Testis (tissue), 3 donors: ENCODE data around the gene REEP2. TPM values are rescaled to one million over a fixed set of nuclear protein-coding genes. Genes with fewer than 3 reads are reported as not detected.

Source experiments
- DNase-seq: peaks from one replicate; pipeline ENCODE4 v3.0.0-alpha.2; 2019
- H3K27ac ChIP-seq, 2 donors: fragments of 200-600 bp; sonication (generic); one replicate each; pipeline ENCODE4 v1.5.1; 2019
- H3K27me3 ChIP-seq: fragments of 200-600 bp; sonication (generic); one replicate; pipeline ENCODE4 v1.5.1; 2019
- H3K36me3 ChIP-seq: fragments of 200-600 bp; sonication (generic); one replicate; pipeline ENCODE4 v1.5.1; 2017; ENCODE audit warnings: low read depth; ENCODE audit errors: missing control alignments
- H3K4me1 ChIP-seq: fragments of 200-600 bp; sonication (generic); one replicate; pipeline ENCODE4 v1.5.1; 2019
- H3K4me3 ChIP-seq, 2 donors: fragments of 200-600 bp; sonication (generic); one replicate each; pipeline ENCODE4 v1.5.1; 2017 to 2019
- H3K9me3 ChIP-seq: fragments of 200-600 bp; sonication (generic); one replicate; pipeline ENCODE4 v1.5.1; 2017
- CTCF ChIP-seq, 3 experiments: fragments of 450-650 bp in 2 of 3; fragments of 200-600 bp in 1 of 3; sonication (generic) in 1 of 3; IDR thresholded peaks; one replicate each; pipeline ENCODE4 v1.5.1; 2016 to 2019; ENCODE audit warnings: antibody characterized with exemption in 3 of 3, mild to moderate bottlenecking in 2 of 3, moderate library complexity in 1 of 3
- POLR2A ChIP-seq: fragments of 450-650 bp; IDR thresholded peaks from one replicate; pipeline ENCODE4 v1.6.1; 2017; ENCODE audit warnings: antibody characterized with exemption, mild to moderate bottlenecking, moderate library complexity
- WGBS, 2 donors: methylation state at CpG; one replicate each; pipeline ENCODE4 v1.1.5; 2018; 5-methylcytosine and 5-hydroxymethylcytosine counted together
- intact Hi-C: fragments of 100-400 bp; cut with DNase I; formaldehyde crosslinking; loops from one replicate; pipeline ENCODE4 v1.15.1; 2023; ENCODE audit warnings: low total_unique reads
- polyA plus RNA-seq: library from polyadenylated mRNA; stranded (reverse); fragments of 350-450 nt; fragmentation: Illumina TruSeq; extraction: RNeasy Lipid Tissue Mini Kit (QIAGEN cat#74804); gene quantifications from one replicate; pipeline ENCODE4 v1.2.3, GENCODE V29; 2014; ENCODE audit warnings: low read depth, low replicate concordance; ENCODE audit not compliant: insufficient read depth
- total RNA-seq, 2 donors: library from RNA; depleted of rRNA; stranded (reverse); fragments of >200 nt; gene quantifications; one replicate each; pipeline ENCODE4 v1.2.3, GENCODE V29; 2016

Gene REEP2
- total and polyA plus RNA-seq, 3 donors from 2014 or later = 13.5 to 18.3 (median 15.7) TPM

GRCh38 chr5:138468133-138468965 is 29.5 kb downstream of the REEP2 start:
- TF ChIP-seq POLR2A (no peak), CTCF (IDR thresholded peaks at IDR 0.05) (no peak)
- H3K36me3 ChIP-seq = no peaks in the 10 kb centered on the region
- intact Hi-C loops = no loop called here
- no peaks in the 10 kb centered on the region for H3K27me3 ChIP-seq
- H3K9me3 ChIP-seq = no peaks in the 10 kb centered on the region
- no peak for DNase-seq
- 81 to 89% methylated on average over 7 of the region's 7 CpGs for WGBS, 2 donors
- peaks cover 8% of the 10 kb centered on the region for H3K4me1 ChIP-seq
- no peak overlapping the region for H3K27ac ChIP-seq
- no peak overlapping the region for H3K4me3 ChIP-seq

GRCh38 chr5:138468966-138469539 is 30.2 kb downstream of the REEP2 start:
- Histone ChIP-seq H3K36me3 (no peaks in the 10 kb centered on the region), H3K9me3 (no peaks in the 10 kb centered on the region), H3K27ac (no peak overlapping the region), H3K27me3 (no peaks in the 10 kb centered on the region), H3K4me1 (peaks cover 5% of the 10 kb centered on the region), H3K4me3 (no peak overlapping the region)
- intact Hi-C loops = no loop called here
- WGBS, 2 donors = 84 to 88% methylated on average over 8 of the region's 8 CpGs
- TF ChIP-seq CTCF (IDR thresholded peaks at IDR 0.05) (no peak), POLR2A (no peak)
- no peak for DNase-seq

GRCh38 chr5:138469540-138470321 is 30.9 kb downstream of the REEP2 start:
- TF ChIP-seq CTCF (IDR thresholded peaks at IDR 0.05) = no peak
- no peak for TF ChIP-seq POLR2A
- Histone ChIP-seq H3K27ac (no peak overlapping the region), H3K9me3 (no peaks in the 10 kb centered on the region), H3K4me3 (no peak overlapping the region), H3K36me3 (no peaks in the 10 kb centered on the region), H3K4me1 (peaks cover 5% of the 10 kb centered on the region), H3K27me3 (no peaks in the 10 kb centered on the region)
- 68 to 76% methylated on average over 5 to 8 of the region's 8 CpGs for WGBS, 2 donors
- DNase-seq = no peak
- intact Hi-C loops = no loop called here

- no peak for TF ChIP-seq POLR2A
- Histone ChIP-seq H3K27ac (no peak overlapping the region), H3K4me1 (peaks cover 5% of the 10 kb centered on the region), H3K36me3 (no peaks in the 10 kb centered on the region), H3K4me3 (no peak overlapping the region), H3K27me3 (no peaks in the 10 kb centered on the region), H3K9me3 (no peaks in the 10 kb centered on the region)
- no peak for DNase-seq
- intact Hi-C loops = no loop called here
- 71 to 76% methylated on average over 3 of the region's 3 CpGs for WGBS, 2 donors
Observed at GRCh38 chr5:138470322-138471051, 31.6 kb downstream of the REEP2 start.

GRCh38 chr5:138471052-138471361 is 32.1 kb downstream of the REEP2 start:
- no peak overlapping the region for H3K27ac ChIP-seq
- no peak overlapping the region for H3K4me3 ChIP-seq
- WGBS, 2 donors = 75 to 80% methylated on average over 2 of the region's 2 CpGs
- intact Hi-C loops = no loop called here
- H3K27me3 ChIP-seq = no peaks in the 10 kb centered on the region
- peaks cover 5% of the 10 kb centered on the region for H3K4me1 ChIP-seq
- H3K9me3 ChIP-seq = no peaks in the 10 kb centered on the region
- no peak for TF ChIP-seq POLR2A
- TF ChIP-seq CTCF (IDR thresholded peaks at IDR 0.05) = no peak
- no peaks in the 10 kb centered on the region for H3K36me3 ChIP-seq
- no peak for DNase-seq
